PFSK-1 (cell line): ENCODE data around the gene CNTN3.

ENCODE experiments used
- FOXP2 ChIP-seq: optimal IDR thresholded peaks from 2 replicates; pipeline ENCODE3; 2011; ENCODE audit warnings: borderline replicate concordance, control low read depth, inconsistent platforms; ENCODE audit not compliant: insufficient read depth; ENCODE audit errors: extremely low read length, extremely low read depth
- POLR2AphosphoS5 ChIP-seq: IDR thresholded peaks from 2 replicates; pipeline ENCODE4 v1.6.1; 2012; ENCODE audit warnings: low read depth, mild to moderate bottlenecking, control low read depth, low read length, moderate library complexity
- SIN3A ChIP-seq: IDR thresholded peaks from 2 replicates; pipeline ENCODE4 v1.6.1; 2012; ENCODE audit warnings: mild to moderate bottlenecking, low read length, moderate library complexity, borderline replicate concordance; ENCODE audit not compliant: insufficient read depth
- TAF1 ChIP-seq: IDR thresholded peaks from 2 replicates; pipeline ENCODE4 v1.6.1; 2012; ENCODE audit warnings: low read length, control low read depth, borderline replicate concordance; ENCODE audit not compliant: insufficient read depth
- TF ChIP-seq, protein P1 (sequence below), 2 experiments: IDR thresholded peaks; 2 replicates each; pipeline versions ENCODE4 v1.6.1 to v1.8.0; 2011 to 2012; ENCODE audit warnings: low read depth in 2 of 2, low read length in 2 of 2, control low read depth in 1 of 2, inconsistent platforms in 1 of 2, mild to moderate bottlenecking in 1 of 2, moderate library complexity in 1 of 2; ENCODE audit not compliant: insufficient read depth in 1 of 2

The CNTN3 gene

DNA sequence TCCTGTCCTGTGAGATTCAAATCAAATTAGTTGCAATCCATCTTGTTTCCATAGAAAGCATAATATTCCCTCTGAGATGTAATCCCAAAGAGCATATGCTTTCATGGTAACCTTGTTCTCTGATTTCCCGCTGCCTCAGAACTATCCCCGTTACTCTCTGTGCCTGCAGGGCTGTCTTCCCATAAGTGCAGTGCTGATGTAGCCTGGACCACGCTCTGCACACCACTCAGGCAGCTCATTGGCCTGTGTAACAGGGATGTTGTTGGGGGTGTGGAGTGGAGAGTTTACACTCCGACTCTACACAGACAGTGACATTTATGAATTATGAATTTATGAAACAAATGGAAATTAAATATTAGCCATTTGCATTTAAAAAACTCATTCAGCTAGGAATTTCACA, 33.6 kb upstream of the CNTN3 start:
- TF ChIP-seq SIN3A (no peak), POLR2AphosphoS5 (no peak), TAF1 (no peak), FOXP2 (no peak)
- TF ChIP-seq, protein P1, sequence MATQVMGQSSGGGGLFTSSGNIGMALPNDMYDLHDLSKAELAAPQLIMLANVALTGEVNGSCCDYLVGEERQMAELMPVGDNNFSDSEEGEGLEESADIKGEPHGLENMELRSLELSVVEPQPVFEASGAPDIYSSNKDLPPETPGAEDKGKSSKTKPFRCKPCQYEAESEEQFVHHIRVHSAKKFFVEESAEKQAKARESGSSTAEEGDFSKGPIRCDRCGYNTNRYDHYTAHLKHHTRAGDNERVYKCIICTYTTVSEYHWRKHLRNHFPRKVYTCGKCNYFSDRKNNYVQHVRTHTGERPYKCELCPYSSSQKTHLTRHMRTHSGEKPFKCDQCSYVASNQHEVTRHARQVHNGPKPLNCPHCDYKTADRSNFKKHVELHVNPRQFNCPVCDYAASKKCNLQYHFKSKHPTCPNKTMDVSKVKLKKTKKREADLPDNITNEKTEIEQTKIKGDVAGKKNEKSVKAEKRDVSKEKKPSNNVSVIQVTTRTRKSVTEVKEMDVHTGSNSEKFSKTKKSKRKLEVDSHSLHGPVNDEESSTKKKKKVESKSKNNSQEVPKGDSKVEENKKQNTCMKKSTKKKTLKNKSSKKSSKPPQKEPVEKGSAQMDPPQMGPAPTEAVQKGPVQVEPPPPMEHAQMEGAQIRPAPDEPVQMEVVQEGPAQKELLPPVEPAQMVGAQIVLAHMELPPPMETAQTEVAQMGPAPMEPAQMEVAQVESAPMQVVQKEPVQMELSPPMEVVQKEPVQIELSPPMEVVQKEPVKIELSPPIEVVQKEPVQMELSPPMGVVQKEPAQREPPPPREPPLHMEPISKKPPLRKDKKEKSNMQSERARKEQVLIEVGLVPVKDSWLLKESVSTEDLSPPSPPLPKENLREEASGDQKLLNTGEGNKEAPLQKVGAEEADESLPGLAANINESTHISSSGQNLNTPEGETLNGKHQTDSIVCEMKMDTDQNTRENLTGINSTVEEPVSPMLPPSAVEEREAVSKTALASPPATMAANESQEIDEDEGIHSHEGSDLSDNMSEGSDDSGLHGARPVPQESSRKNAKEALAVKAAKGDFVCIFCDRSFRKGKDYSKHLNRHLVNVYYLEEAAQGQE (IDR thresholded peaks at IDR 0.05; ENCODE audit: insufficient read depth in 1 of 2, low read depth in 2 of 2, low read length in 2 of 2): no peak

GRCh38 chr3:74646094-74646493, 31.6 kb upstream of the CNTN3 start:
- no peak for TF ChIP-seq POLR2AphosphoS5
- no peak for TF ChIP-seq SIN3A
- TF ChIP-seq, protein P1 (IDR thresholded peaks at IDR 0.05; ENCODE audit: insufficient read depth in 1 of 2, low read depth in 2 of 2, low read length in 2 of 2): no peak
- TF ChIP-seq FOXP2: no peak
- TF ChIP-seq TAF1: no peak

- TF ChIP-seq POLR2AphosphoS5 (no peak), SIN3A (no peak)
Observed at GRCh38 chr3:74643636-74644035, 29.2 kb upstream of the CNTN3 start.

DNA sequence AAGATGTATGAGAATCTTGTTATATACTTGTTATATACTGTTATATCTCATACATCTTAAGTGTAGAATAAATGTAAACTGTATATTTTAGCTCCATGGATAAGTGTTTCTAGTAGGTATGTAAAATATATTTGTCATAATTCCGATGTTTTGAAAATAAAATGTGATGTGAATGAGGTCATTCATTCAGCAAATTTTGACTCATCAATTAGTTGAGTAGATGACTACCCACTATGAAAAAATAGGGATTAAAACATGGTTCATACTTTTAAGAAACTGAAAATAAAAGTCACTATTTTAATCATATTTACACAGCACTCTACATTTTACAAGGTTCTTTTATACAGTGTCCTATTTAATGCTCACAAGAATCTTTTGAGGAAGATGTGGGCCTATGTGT, 28.4 kb upstream of the CNTN3 start:
- no peak for TF ChIP-seq TAF1
- TF ChIP-seq, protein P1 (IDR thresholded peaks at IDR 0.05; ENCODE audit: insufficient read depth in 1 of 2, low read depth in 2 of 2, low read length in 2 of 2): no peak
- TF ChIP-seq SIN3A: no peak
- no peak for TF ChIP-seq POLR2AphosphoS5
- no peak for TF ChIP-seq FOXP2

DNA sequence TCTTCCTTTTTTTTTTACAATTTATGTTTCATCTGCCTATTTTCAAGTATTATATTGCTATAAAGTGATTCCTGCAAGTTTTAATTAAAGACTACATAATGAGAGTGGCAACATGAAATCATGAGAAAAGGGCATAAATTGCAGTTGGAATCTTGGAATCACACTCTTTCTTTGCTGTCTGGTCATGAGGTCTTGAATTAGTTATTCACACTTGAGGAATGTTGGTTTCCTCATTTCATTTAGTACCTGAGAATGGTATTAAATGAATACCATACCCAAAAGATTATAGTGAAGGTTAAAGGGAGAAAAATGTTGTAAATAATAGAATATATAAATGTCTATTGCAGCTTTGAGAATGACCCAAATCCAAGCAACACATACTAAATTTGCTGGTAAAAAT, 25.8 kb upstream of the CNTN3 start:
- TF ChIP-seq POLR2AphosphoS5 (no peak), SIN3A (no peak), FOXP2 (no peak), TAF1 (no peak)
- TF ChIP-seq, protein P1 (IDR thresholded peaks at IDR 0.05; ENCODE audit: insufficient read depth in 1 of 2, low read depth in 2 of 2, low read length in 2 of 2): no peak
